Measurements from ENCODE around the gene TACC2.

GRCh38 chr10:122282253-122282671, 293.3 kb downstream of the TACC2 start:
- TF ChIP-seq CTCF (conservative IDR thresholded peaks at IDR 0.05; ENCODE audit: low read depth in 2 of 2) (no peak), POLR2AphosphoS5 (IDR thresholded peaks at IDR 0.05; ENCODE audit: low read depth) (no peak), EZH2 (IDR thresholded peaks at IDR 0.05; ENCODE audit: low read depth, unreplicated experiment) (no peak), EZH2phosphoT487 (IDR thresholded peaks at IDR 0.05; ENCODE audit: unreplicated experiment) (no peak), ZNF114 (CRISPR knock-in tag; IDR thresholded peaks at IDR 0.05) (no peak)
- TF ChIP-seq, protein P1, sequence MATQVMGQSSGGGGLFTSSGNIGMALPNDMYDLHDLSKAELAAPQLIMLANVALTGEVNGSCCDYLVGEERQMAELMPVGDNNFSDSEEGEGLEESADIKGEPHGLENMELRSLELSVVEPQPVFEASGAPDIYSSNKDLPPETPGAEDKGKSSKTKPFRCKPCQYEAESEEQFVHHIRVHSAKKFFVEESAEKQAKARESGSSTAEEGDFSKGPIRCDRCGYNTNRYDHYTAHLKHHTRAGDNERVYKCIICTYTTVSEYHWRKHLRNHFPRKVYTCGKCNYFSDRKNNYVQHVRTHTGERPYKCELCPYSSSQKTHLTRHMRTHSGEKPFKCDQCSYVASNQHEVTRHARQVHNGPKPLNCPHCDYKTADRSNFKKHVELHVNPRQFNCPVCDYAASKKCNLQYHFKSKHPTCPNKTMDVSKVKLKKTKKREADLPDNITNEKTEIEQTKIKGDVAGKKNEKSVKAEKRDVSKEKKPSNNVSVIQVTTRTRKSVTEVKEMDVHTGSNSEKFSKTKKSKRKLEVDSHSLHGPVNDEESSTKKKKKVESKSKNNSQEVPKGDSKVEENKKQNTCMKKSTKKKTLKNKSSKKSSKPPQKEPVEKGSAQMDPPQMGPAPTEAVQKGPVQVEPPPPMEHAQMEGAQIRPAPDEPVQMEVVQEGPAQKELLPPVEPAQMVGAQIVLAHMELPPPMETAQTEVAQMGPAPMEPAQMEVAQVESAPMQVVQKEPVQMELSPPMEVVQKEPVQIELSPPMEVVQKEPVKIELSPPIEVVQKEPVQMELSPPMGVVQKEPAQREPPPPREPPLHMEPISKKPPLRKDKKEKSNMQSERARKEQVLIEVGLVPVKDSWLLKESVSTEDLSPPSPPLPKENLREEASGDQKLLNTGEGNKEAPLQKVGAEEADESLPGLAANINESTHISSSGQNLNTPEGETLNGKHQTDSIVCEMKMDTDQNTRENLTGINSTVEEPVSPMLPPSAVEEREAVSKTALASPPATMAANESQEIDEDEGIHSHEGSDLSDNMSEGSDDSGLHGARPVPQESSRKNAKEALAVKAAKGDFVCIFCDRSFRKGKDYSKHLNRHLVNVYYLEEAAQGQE (IDR thresholded peaks at IDR 0.05; ENCODE audit: unreplicated experiment), result no peak
